OCI-LY1 (cell line): ENCODE data around the gene ASPSCR1.

Experiments
- CTCF ChIP-seq: fragments of 200-600 bp; sonication (generic), shearing (Covaris generic); IDR thresholded peaks from 2 replicates; pipeline ENCODE4 v1.5.1; 2017; ENCODE audit warnings: mild to moderate bottlenecking, antibody characterized with exemption, low read length, moderate library complexity, mixed read lengths
- EZH2 ChIP-seq: fragments of 200-600 bp; sonication (generic), shearing (Covaris generic); IDR thresholded peaks from 2 replicates; pipeline ENCODE4 v1.8.0; 2017; ENCODE audit warnings: borderline replicate concordance, mixed run types, mild to moderate bottlenecking, antibody characterized with exemption, low read length, moderate library complexity, mixed read lengths

GRCh38 chr17:81964081-81964849 is 13.2 kb upstream of the ASPSCR1 start:
- TF ChIP-seq CTCF, result no peak
- no peak for TF ChIP-seq EZH2
